HepG2 (cell line): Measurements from ENCODE around the gene PRMT7. TPM values are rescaled to one million over a fixed set of nuclear protein-coding genes. Genes with fewer than 3 reads are reported as not detected.

Experiments
- ATAC-seq: fragments of 200-7000 bp; cut with Tn5 transposase; 3 replicates; pipeline ENCODE4 v1.9.1; 2020; ENCODE audit warnings: mild to moderate bottlenecking, moderate library complexity
- BruUV-seq: library from RNA; stranded (reverse); fragments of 400-500 nt; replicated peaks from 2 replicates; lab custom pipeline; 2021; lab: Mats Ljungman, UMichigan
- CTCF ChIA-PET: fragments of 300-600 bp; formaldehyde crosslinking; extraction: SDS; loops from one replicate; lab custom pipeline; 2021; ENCODE audit warnings: low total read pairs, inconsistent platforms, low intra/inter-chr PET ratio; lab: Yijun Ruan, JAX
- POLR2A ChIA-PET: fragments of 350-600 bp; sonication (Branson Sonifier 250); formaldehyde crosslinking; loops from one replicate; lab custom pipeline; 2020; ENCODE audit warnings: antibody characterized with exemption, inconsistent platforms; lab: Yijun Ruan, JAX
- DNase-seq: peaks from one replicate; pipeline ENCODE4 v3.0.0-alpha.2; 2015; ENCODE audit warnings: low spot score
- FAIRE-seq: peaks from 3 replicates; lab custom pipeline; 2011; peaks lifted over from hg19 to GRCh38; lab: Jason Lieb, UNC
- H2AFZ ChIP-seq: one replicate; pipeline ENCODE4 v1.6.1; 2011; ENCODE audit warnings: low read length, inconsistent platforms
- H3K27ac ChIP-seq: fragments of 300-600 bp; 3 replicates; pipeline ENCODE4 v1.8.0; 2011; ENCODE audit warnings: mixed run types, mild to moderate bottlenecking, mixed read lengths, low read length, inconsistent platforms; ENCODE audit not compliant: insufficient read depth; ENCODE audit errors: extremely low read length
- H3K27me3 ChIP-seq, 2 experiments: fragments of 200-600 bp in 1 of 2; 2 replicates in 1 of 2; 3 replicates in 1 of 2; pipeline versions ENCODE4 v1.6.0 to v1.8.0; 2011; ENCODE audit warnings: low read length in 2 of 2, mild to moderate bottlenecking in 2 of 2, moderate library complexity in 2 of 2, inconsistent platforms in 1 of 2; ENCODE audit not compliant: insufficient read depth in 2 of 2, control insufficient read depth in 1 of 2
- H3K36me3 ChIP-seq, 2 experiments: fragments of 200-600 bp in 1 of 2; replicated peaks in 1 of 2; 2 replicates in 1 of 2; 3 replicates in 1 of 2; pipeline versions ENCODE4 v1.5.1 to v1.8.0; 2011; ENCODE audit warnings: low read length in 2 of 2, inconsistent platforms in 1 of 2; ENCODE audit not compliant: insufficient read depth in 2 of 2, control insufficient read depth in 1 of 2
- H3K4me1 ChIP-seq: 2 replicates; pipeline ENCODE4 v1.5.1; 2012; ENCODE audit warnings: low read length, inconsistent platforms; ENCODE audit not compliant: insufficient read depth
- H3K4me2 ChIP-seq: 2 replicates; pipeline ENCODE4 v1.6.0; 2011; ENCODE audit warnings: low read depth, low read length, inconsistent platforms
- H3K4me3 ChIP-seq, 3 experiments: fragments of 200-600 bp in 1 of 3; sonication (generic), shearing (Covaris generic) in 1 of 3; replicated peaks in 1 of 3; 2 replicates each; pipeline ENCODE4 v1.5.1; 2011 to 2016; ENCODE audit warnings: low read length in 3 of 3, inconsistent platforms in 2 of 3, low read depth in 2 of 3, mild to moderate bottlenecking in 2 of 3, control low read depth in 1 of 3, mixed read lengths in 1 of 3; ENCODE audit not compliant: insufficient read depth in 1 of 3
- H3K79me2 ChIP-seq: one replicate; pipeline ENCODE4 v1.6.1; 2011; ENCODE audit warnings: low read length, inconsistent platforms; ENCODE audit not compliant: insufficient read depth
- H3K9ac ChIP-seq: 2 replicates; pipeline ENCODE4 v1.6.0; 2011; ENCODE audit warnings: mild to moderate bottlenecking, low read depth, low read length, inconsistent platforms; ENCODE audit not compliant: insufficient read depth
- H3K9me3 ChIP-seq: 2 replicates; pipeline ENCODE4 v1.5.1; 2012; ENCODE audit warnings: mild to moderate bottlenecking, low read length
- H4K20me1 ChIP-seq: 2 replicates; pipeline ENCODE4 v1.6.0; 2011; ENCODE audit warnings: inconsistent platforms, mild to moderate bottlenecking, low read length, moderate library complexity; ENCODE audit not compliant: insufficient read depth
- CBFB ChIP-seq: sonication (generic); formaldehyde crosslinking; IDR thresholded peaks from 2 replicates; pipeline ENCODE4 v1.4.0; 2020; ENCODE audit warnings: missing genetic modification reagents
- FOXJ3 ChIP-seq: sonication (generic); formaldehyde crosslinking; IDR thresholded peaks from 2 replicates; pipeline ENCODE4 v1.4.0; 2020; ENCODE audit warnings: missing genetic modification reagents, mild to moderate bottlenecking, borderline replicate concordance
- GTF3A ChIP-seq: sonication (generic); formaldehyde crosslinking; conservative IDR thresholded peaks from 2 replicates; pipeline ENCODE4 v1.4.0; 2020; ENCODE audit warnings: mild to moderate bottlenecking, missing genetic modification reagents
- HDAC2 ChIP-seq: sonication (generic); formaldehyde crosslinking; IDR thresholded peaks from 2 replicates; pipeline ENCODE4 v1.4.0; 2020; ENCODE audit warnings: missing genetic modification reagents
- HMG20B ChIP-seq: conservative IDR thresholded peaks from 2 replicates; pipeline ENCODE4 v1.6.1; 2016; ENCODE audit warnings: missing genetic modification reagents, missing compliant biosample characterization
- KDM2A ChIP-seq: sonication (generic); formaldehyde crosslinking; IDR thresholded peaks from 2 replicates; pipeline ENCODE4 v1.4.0; 2020; ENCODE audit warnings: low read depth, missing genetic modification reagents, borderline replicate concordance
- RFX1 ChIP-seq: fragments of 450-650 bp; IDR thresholded peaks from 2 replicates; pipeline ENCODE4 v1.6.1; 2017
- RFXAP ChIP-seq: sonication (generic); formaldehyde crosslinking; IDR thresholded peaks from 2 replicates; pipeline ENCODE4 v1.4.0; 2020; ENCODE audit warnings: missing genetic modification reagents, borderline replicate concordance
- ZNF121 ChIP-seq: sonication (generic); formaldehyde crosslinking; IDR thresholded peaks from 2 replicates; pipeline ENCODE4 v1.5.0; 2020; ENCODE audit warnings: mild to moderate bottlenecking, missing genetic modification reagents
- ZNF224 ChIP-seq: sonication (generic); formaldehyde crosslinking; IDR thresholded peaks from 2 replicates; pipeline ENCODE4 v1.5.0; 2020; ENCODE audit warnings: mild to moderate bottlenecking, missing genetic modification reagents
- ZNF383 ChIP-seq: sonication (generic); formaldehyde crosslinking; IDR thresholded peaks from 2 replicates; pipeline ENCODE4 v1.4.0; 2020; ENCODE audit warnings: missing genetic modification reagents, mild to moderate bottlenecking, borderline replicate concordance
- ZNF572 ChIP-seq: sonication (generic); formaldehyde crosslinking; IDR thresholded peaks from 2 replicates; pipeline ENCODE4 v1.5.1; 2020; ENCODE audit warnings: mild to moderate bottlenecking, missing genetic modification reagents
- ZNF703 ChIP-seq: sonication (generic); formaldehyde crosslinking; IDR thresholded peaks from 2 replicates; pipeline ENCODE4 v1.5.1; 2020; ENCODE audit warnings: missing genetic modification reagents, mild to moderate bottlenecking, moderate library complexity, borderline replicate concordance
- WGBS: methylation state at CpG from one replicate; pipeline ENCODE4 v1.1.6; 2017; ENCODE audit warnings: low lambda C conversion rate; 5-methylcytosine and 5-hydroxymethylcytosine counted together
- in situ Hi-C: cut with HindIII; loops from 2 replicates; pipeline ENCODE4 v1.10.0; 2017; ENCODE audit warnings: low pct_unique_long_range_greater_than_20kb; ENCODE audit not compliant: extremely low pct_ligation_motif_present
- intact Hi-C: fragments of 100-400 bp; cut with micrococcal nuclease; formaldehyde crosslinking; loops from one replicate; pipeline ENCODE4 v1.10.0; 2022; ENCODE audit not compliant: unreplicated experiment
- polyA plus RNA-seq, 8 experiments: library from polyadenylated mRNA; depleted of rRNA in 3 of 8; stranded (reverse) in 7 of 8; unstranded in 1 of 8; fragments of >200 nt; fragmentation: Illumina TruSeq in 4 of 8; extraction: Trizol in 4 of 8; gene quantifications; 2 replicates each; pipeline versions ENCODE4 v1.2.1 to v1.2.3, GENCODE V29; 2011 to 2016; ENCODE audit warnings: low read depth in 4 of 8, missing spikeins in 1 of 8, mixed read lengths in 1 of 8; ENCODE audit not compliant: insufficient read depth in 1 of 8
- total RNA-seq, 5 experiments: library from RNA; depleted of rRNA; stranded (reverse); fragments of >200 nt; fragmentation: Illumina TruSeq; extraction: Trizol; gene quantifications; 2 replicates each; pipeline ENCODE4 v1.2.3, GENCODE V29; 2016; ENCODE audit warnings: low read depth in 1 of 5
- TF ChIP-seq, protein P1 (sequence below): sonication (generic); formaldehyde crosslinking; IDR thresholded peaks from 2 replicates; pipeline ENCODE4 v1.8.0; 2022; ENCODE audit warnings: missing genetic modification reagents, low read depth, mild to moderate bottlenecking, borderline replicate concordance
- TF ChIP-seq, protein P2 (sequence below): sonication (generic); formaldehyde crosslinking; IDR thresholded peaks from 2 replicates; pipeline ENCODE4 v1.5.1; 2020; ENCODE audit warnings: mild to moderate bottlenecking, missing genetic modification reagents, moderate library complexity

The PRMT7 gene
- total and polyA plus RNA-seq, 2 of the 13 experiments (the other 11 are each of a cell fraction or from before 2014, with no cell fraction given): 47.5 to 55.0 TPM

DNA sequence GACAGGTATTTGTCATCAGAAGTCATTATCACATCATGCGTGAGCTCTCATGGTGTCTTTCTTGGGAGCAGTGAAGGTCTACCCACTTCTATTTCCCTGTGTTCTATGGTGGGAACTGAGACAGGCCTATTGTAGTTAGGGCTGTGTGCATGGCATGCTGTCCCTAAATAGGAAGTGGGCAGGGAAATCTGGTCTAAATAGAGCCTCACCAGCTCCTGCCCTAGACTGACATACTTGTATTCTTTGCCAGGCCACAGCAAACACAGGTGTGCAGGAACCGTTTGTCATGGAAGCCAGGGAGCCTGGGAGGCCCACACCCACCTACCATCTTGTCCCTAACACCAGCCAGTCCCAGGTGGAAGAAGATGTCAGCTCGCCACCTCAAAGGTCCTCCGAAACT, 36.4 kb upstream of the PRMT7 start:
- FAIRE-seq: no peak

More for the DNA sequence above, 36.4 kb upstream of the PRMT7 start:
- ChIA-PET CTCF (no interaction called here), POLR2A (interaction anchor here (0.7 to 0.9 kb wide), 2 partner anchors 9 to 37 kb away, joined by 4 to 5 read pairs; partner anchors contain the start of genes PRMT7 and SLC7A6OS)
- H3K27me3 ChIP-seq: no peaks in the 10 kb centered on the region
- peaks cover 19 to 36% of the 10 kb centered on the region in 2 experiments for H3K36me3 ChIP-seq
- TF ChIP-seq RFXAP (CRISPR knock-in tag) (no peak), FOXJ3 (CRISPR knock-in tag) (no peak), HDAC2 (no peak), GTF3A (CRISPR knock-in tag) (no peak), ZNF572 (no peak), CBFB (CRISPR knock-in tag) (no peak), HMG20B (CRISPR knock-in tag) (no peak), KDM2A (CRISPR knock-in tag) (no peak), ZNF383 (no peak), ZNF121 (CRISPR knock-in tag) (no peak), ZNF224 (CRISPR knock-in tag) (no peak), RFX1 (no peak), ZNF703 (CRISPR knock-in tag) (no peak)
- TF ChIP-seq, protein P1, sequence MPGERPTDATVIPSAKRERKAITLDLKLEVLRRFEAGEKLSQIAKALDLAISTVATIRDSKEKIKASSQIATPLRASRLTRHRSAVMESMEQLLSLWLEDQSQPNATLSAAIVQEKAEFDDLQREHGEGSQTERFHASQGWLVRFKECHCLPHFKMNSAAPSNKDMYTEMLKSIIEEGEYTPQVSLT (CRISPR knock-in tag): no peak
- TF ChIP-seq, protein P2, sequence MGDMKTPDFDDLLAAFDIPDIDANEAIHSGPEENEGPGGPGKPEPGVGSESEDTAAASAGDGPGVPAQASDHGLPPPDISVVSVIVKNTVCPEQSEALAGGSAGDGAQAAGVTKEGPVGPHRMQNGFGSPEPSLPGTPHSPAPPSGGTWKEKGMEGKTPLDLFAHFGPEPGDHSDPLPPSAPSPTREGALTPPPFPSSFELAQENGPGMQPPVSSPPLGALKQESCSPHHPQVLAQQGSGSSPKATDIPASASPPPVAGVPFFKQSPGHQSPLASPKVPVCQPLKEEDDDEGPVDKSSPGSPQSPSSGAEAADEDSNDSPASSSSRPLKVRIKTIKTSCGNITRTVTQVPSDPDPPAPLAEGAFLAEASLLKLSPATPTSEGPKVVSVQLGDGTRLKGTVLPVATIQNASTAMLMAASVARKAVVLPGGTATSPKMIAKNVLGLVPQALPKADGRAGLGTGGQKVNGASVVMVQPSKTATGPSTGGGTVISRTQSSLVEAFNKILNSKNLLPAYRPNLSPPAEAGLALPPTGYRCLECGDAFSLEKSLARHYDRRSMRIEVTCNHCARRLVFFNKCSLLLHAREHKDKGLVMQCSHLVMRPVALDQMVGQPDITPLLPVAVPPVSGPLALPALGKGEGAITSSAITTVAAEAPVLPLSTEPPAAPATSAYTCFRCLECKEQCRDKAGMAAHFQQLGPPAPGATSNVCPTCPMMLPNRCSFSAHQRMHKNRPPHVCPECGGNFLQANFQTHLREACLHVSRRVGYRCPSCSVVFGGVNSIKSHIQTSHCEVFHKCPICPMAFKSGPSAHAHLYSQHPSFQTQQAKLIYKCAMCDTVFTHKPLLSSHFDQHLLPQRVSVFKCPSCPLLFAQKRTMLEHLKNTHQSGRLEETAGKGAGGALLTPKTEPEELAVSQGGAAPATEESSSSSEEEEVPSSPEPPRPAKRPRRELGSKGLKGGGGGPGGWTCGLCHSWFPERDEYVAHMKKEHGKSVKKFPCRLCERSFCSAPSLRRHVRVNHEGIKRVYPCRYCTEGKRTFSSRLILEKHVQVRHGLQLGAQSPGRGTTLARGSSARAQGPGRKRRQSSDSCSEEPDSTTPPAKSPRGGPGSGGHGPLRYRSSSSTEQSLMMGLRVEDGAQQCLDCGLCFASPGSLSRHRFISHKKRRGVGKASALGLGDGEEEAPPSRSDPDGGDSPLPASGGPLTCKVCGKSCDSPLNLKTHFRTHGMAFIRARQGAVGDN (CRISPR knock-in tag): no peak
- H3K4me2 ChIP-seq: no peak overlapping the region
- no peak for DNase-seq
- in situ Hi-C loops: no loop called here
- no peak overlapping the region for H2AFZ ChIP-seq
- ATAC-seq: no peak
- H4K20me1 ChIP-seq: peaks cover 20% of the 10 kb centered on the region
- WGBS: 98% methylated on average over 4 of the region's 4 CpGs
- no TSS peak for BruUV-seq
- no peak overlapping the region for H3K9ac ChIP-seq
- no peaks in the 10 kb centered on the region for H3K9me3 ChIP-seq
- intact Hi-C loops: no loop called here
- peaks cover 67% of the 10 kb centered on the region for H3K4me1 ChIP-seq
- no peak overlapping the region for H3K4me3 ChIP-seq
- H3K79me2 ChIP-seq: peaks cover 64% of the 10 kb centered on the region
- peak overlapping the region; percentile 6 for H3K27ac ChIP-seq
